GM21526 (cell line): ENCODE data around the gene ZNF483.
"Not testable (repeated sequence)": the region's sequence is repeated elsewhere in the genome, so short reads cannot be mapped to it uniquely, and the experiment has no call there.

Experiments used
- ATAC-seq: cut with Tn5 transposase; IDR thresholded peaks from one replicate; pipeline ENCODE4 v1.9.1; 2021; ENCODE audit warnings: moderate library complexity; ENCODE audit not compliant: unreplicated experiment, low FRiP score

The ZNF483 gene

DNA sequence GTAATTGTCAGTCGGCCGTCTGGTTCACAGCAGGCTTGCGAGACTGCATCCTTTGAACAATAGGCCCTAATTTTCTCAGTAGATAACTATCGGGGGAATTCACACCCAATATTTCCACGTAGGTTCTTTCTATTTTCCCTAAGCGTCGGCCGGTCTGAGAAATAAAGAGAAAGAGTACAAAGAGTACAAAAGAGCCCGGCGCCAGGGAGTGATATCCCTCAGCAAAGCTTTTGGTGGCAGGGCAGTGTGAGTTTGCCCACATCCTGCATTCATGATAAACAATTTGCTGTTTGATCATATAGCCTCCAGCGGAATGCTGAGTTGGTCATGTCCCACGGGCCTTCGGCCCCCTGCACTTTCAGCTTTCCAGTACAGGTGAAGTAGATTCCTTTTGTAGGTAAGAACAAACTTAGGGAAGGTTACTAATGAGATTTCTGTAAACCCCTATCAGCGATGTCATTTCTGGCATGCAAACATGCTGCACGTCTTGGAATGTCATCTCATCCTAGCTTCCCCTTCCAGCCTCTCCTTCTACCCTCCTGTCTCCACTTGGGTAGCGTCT lies 79.2 kb downstream of the ZNF483 start:
- ATAC-seq: no peak

GRCh38 chr9:111605041-111605559 lies 80.1 kb downstream of the ZNF483 start:
- no peak for ATAC-seq

- no peak for ATAC-seq
Measured at GRCh38 chr9:111610149-111610548, 85.2 kb downstream of the ZNF483 start.

DNA sequence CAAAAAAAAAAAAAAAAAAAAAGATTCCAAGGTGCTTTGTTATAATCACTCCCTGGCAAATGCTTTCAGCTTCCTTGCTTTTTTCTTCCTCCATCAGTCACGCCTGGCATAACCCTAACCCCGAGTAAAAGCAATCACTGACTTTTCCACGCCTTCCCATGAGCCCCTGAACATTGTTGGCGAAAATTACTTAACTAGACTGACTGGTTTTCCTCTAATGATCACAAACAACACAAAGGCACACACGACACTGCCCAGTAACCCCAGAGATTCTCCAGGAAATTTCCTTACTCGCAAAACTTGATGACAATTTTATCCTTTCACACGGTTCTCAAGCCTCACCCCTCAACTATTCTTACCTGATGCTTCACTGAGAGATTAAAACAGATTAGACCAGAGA lies 85.9 kb downstream of the ZNF483 start:
- no peak for ATAC-seq

- no peak for ATAC-seq
Measured at GRCh38 chr9:111613436-111614040, 88.6 kb downstream of the ZNF483 start.

GRCh38 chr9:111615928-111616327 lies 90.9 kb downstream of the ZNF483 start:
- no peak for ATAC-seq

GRCh38 chr9:111617349-111617748 lies 92.4 kb downstream of the ZNF483 start:
- ATAC-seq: not testable (repeated sequence)

GRCh38 chr9:111621895-111622480 lies 97.0 kb downstream of the ZNF483 start:
- no peak for ATAC-seq

GRCh38 chr9:111622626-111623025 lies 97.6 kb downstream of the ZNF483 start:
- ATAC-seq: no peak
